Fibroblast of pulmonary artery (primary cell): Measurements from ENCODE around the gene NAPA.
A peak's percentile ranks its signal among the peaks of the same experiment; 100 is the strongest.

Experiments
- DNase-seq: peaks from one replicate; pipeline ENCODE4 v3.0.0-alpha.2; 2010; ENCODE audit warnings: low read depth
- H3K4me3 ChIP-seq: replicated peaks from 2 replicates; pipeline ENCODE4 v1.5.1; 2011; ENCODE audit warnings: low read depth, mild to moderate bottlenecking, control low read depth, low read length, moderate library complexity
- CTCF ChIP-seq: IDR thresholded peaks from 2 replicates; pipeline ENCODE4 v1.5.1; 2011; ENCODE audit warnings: mild to moderate bottlenecking, control low read depth, low read length, inconsistent platforms; ENCODE audit errors: missing control alignments

The NAPA gene

GRCh38 chr19:47447470-47448359 lies 67.1 kb downstream of the NAPA start:
- no peak for TF ChIP-seq CTCF
- DNase-seq = peak; percentile 49
- H3K4me3 ChIP-seq = no peak overlapping the region

- DNase-seq = peak; percentile 15
- no peak for TF ChIP-seq CTCF
- H3K4me3 ChIP-seq = no peak overlapping the region
Observed at GRCh38 chr19:47446534-47447469, 68.1 kb downstream of the NAPA start.

- no peak for TF ChIP-seq CTCF
- DNase-seq = peak; percentile 50
- no peak overlapping the region for H3K4me3 ChIP-seq
Observed at GRCh38 chr19:47445937-47446402, 68.9 kb downstream of the NAPA start.

- no peak for TF ChIP-seq CTCF
- no peak overlapping the region for H3K4me3 ChIP-seq
- no peak for DNase-seq
Observed at GRCh38 chr19:47445527-47445926, 69.3 kb downstream of the NAPA start.

GRCh38 chr19:47444388-47444821 lies 70.5 kb downstream of the NAPA start:
- DNase-seq = no peak
- TF ChIP-seq CTCF = no peak
- no peak overlapping the region for H3K4me3 ChIP-seq

- no peak for TF ChIP-seq CTCF
- no peak for DNase-seq
- no peak overlapping the region for H3K4me3 ChIP-seq
Observed at GRCh38 chr19:47443331-47443730, 71.5 kb downstream of the NAPA start.
